ENCODE measurements around the gene COL24A1.

DNA sequence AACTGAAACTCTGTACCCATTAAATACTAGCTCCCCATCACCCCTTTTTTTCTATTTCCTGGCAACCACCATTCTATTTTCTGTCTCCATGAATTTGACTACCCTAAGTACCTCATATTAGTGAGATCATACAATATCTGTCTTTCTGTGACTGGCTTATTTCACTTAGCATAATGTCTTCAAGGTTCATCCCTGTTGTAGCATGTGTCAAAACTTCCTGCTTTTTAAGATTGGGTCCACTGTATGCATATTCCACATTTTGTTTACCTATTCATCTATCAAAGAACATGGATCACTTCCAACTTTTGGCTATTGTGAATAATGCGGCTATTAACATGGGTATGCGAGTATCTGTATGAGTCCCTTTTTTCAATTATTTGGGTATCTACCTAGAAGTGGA, 266.7 kb downstream of the COL24A1 start:
- TF ChIP-seq CTCF (IDR thresholded peaks at IDR 0.05) (no peak), POLR2A (IDR thresholded peaks at IDR 0.05) (no peak), EP300 (IDR thresholded peaks at IDR 0.05) (no peak)
